Right atrium auricular region (tissue), 2 donors: ENCODE results near the gene LGALS4. TPM values are rescaled to one million over a fixed set of nuclear protein-coding genes. Genes with fewer than 3 reads are reported as not detected.

Source experiments
- DNase-seq: peaks from one replicate; pipeline ENCODE4 v3.0.0-alpha.2; 2019; ENCODE audit warnings: low spot score
- H3K27ac ChIP-seq, 2 donors: fragments of 200-600 bp; sonication (generic); 1 replicate in 1 of 2; 2 replicates in 1 of 2; pipeline ENCODE4 v1.5.1; 2016 to 2019
- H3K27me3 ChIP-seq, 2 donors: fragments of 200-600 bp; sonication (generic); one replicate each; pipeline versions ENCODE4 v1.5.1 to v1.6.0; 2017 to 2019
- H3K36me3 ChIP-seq: fragments of 200-600 bp; sonication (generic); one replicate; pipeline ENCODE4 v1.5.1; 2016
- H3K4me1 ChIP-seq, 2 donors: fragments of 200-600 bp; sonication (generic); one replicate each; pipeline versions ENCODE4 v1.5.1 to v1.6.0; 2017 to 2019
- H3K4me3 ChIP-seq, 2 donors: fragments of 200-600 bp; sonication (generic); 1 replicate in 1 of 2; 2 replicates in 1 of 2; pipeline ENCODE4 v1.5.1; 2017 to 2019; ENCODE audit warnings: mild to moderate bottlenecking in 1 of 2, moderate library complexity in 1 of 2
- H3K9me3 ChIP-seq, 2 donors: fragments of 200-600 bp; sonication (generic); one replicate each; pipeline ENCODE4 v1.5.1; 2019
- total RNA-seq, 2 donors: library from RNA; depleted of rRNA; stranded (reverse); fragments of >200 nt; gene quantifications; one replicate each; pipeline ENCODE4 v1.1.0, GENCODE V29; 2016
- TF ChIP-seq, protein P1 (sequence below), 2 donors: fragments of 200-600 bp; sonication (generic); IDR thresholded peaks; one replicate each; pipeline ENCODE4 v1.5.1; 2019; ENCODE audit warnings: antibody characterized with exemption in 2 of 2

Gene LGALS4
- total RNA-seq, 2 donors from 2014 or later, result 0.67 TPM; not detected in 1

DNA sequence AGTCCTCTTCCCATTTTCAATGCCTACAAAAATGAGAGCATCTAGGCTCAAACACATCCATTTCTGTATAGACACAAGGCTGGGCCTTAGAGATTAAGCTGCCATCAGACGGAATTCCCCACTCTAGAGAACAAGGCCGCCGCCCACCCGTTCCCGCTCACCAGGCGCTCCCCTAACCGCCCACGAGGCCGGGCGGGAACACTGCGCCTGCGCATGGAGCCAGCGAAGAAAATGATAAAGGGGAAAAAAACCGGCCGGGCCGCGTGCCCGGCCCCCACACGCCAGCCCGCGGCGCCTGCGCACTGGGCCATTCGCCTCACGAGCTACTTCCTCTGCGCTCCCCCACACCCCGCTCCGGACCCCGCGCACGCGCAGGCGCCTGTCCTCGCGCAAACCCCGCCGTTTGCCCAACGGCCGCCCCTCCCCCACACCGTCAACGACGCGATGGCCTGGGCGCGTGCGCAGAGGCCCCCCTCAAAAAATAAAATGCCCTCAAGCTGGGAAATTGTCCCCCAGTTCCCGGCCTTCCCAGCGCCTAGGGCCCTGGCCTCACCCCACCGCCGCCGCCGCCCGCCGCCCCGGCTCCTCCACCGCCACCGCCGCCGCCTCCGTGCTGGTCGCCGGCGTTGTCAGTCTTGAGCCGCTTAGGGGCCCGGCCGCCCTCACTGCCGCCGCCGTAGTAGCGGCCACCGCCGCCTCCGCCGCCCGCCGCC, 36.6 kb upstream of the LGALS4 start:
- Histone ChIP-seq H3K4me1 (peaks cover 0 to 55% of the 10 kb centered on the region in 2 donors), H3K9me3 (no peaks in the 10 kb centered on the region), H3K27me3 (no peaks in the 10 kb centered on the region), H3K36me3 (peaks cover 41% of the 10 kb centered on the region), H3K27ac (peak overlapping the region; percentile 100), H3K4me3 (peak overlapping the region; percentile 85 to 100)
- TF ChIP-seq, protein P1, sequence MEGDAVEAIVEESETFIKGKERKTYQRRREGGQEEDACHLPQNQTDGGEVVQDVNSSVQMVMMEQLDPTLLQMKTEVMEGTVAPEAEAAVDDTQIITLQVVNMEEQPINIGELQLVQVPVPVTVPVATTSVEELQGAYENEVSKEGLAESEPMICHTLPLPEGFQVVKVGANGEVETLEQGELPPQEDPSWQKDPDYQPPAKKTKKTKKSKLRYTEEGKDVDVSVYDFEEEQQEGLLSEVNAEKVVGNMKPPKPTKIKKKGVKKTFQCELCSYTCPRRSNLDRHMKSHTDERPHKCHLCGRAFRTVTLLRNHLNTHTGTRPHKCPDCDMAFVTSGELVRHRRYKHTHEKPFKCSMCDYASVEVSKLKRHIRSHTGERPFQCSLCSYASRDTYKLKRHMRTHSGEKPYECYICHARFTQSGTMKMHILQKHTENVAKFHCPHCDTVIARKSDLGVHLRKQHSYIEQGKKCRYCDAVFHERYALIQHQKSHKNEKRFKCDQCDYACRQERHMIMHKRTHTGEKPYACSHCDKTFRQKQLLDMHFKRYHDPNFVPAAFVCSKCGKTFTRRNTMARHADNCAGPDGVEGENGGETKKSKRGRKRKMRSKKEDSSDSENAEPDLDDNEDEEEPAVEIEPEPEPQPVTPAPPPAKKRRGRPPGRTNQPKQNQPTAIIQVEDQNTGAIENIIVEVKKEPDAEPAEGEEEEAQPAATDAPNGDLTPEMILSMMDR (IDR thresholded peaks at IDR 0.05), result no peak
- DNase-seq, result peak; percentile 96

DNA sequence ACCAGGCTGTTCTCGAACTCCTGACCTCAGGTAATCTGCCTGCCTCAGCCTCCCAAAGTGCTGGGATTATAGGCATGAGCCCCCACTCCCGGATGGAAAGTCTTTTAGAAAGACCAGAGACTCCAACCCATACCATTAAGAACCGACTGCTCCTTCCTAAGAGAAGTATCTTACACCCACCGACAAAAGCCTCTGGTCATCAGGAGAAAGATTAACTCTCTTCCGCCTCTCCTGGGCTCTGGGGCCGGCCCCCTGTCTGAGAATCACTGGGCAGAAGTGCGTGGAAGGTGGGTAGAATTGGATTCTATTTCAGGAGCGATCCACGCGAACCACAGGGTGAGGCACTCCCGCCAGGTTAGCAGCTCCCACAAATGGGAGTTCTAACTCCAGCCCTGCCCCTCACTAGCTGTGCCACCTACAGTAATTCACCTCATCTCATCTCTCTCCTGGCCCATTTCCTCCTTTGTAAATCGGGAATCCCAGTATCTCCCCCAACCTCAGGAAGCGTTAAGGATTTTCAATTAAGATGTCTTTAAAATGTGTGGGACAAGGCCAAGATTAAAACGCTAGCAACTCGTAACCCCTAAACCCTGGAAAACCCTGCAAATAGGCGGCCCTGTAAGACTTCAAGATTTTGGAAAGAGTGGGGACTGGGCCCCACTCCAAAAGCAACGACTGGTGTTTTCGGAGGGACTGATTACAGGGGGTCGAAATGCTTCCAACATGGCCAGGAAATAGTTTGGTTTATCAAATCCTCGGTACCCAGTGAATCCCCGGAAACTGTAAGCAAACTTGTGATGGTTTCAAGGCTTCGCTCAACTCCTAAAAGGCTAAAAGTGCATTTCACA, 35.8 kb upstream of the LGALS4 start:
- TF ChIP-seq, protein P1 (IDR thresholded peaks at IDR 0.05), result no peak
- Histone ChIP-seq H3K36me3 (peaks cover 49% of the 10 kb centered on the region), H3K4me3 (peak overlapping the region; percentile 85 to 100), H3K27ac (peak overlapping the region; percentile 100), H3K4me1 (peaks cover 0 to 55% of the 10 kb centered on the region in 2 donors), H3K9me3 (no peaks in the 10 kb centered on the region), H3K27me3 (no peaks in the 10 kb centered on the region)
- DNase-seq, result no peak

DNA sequence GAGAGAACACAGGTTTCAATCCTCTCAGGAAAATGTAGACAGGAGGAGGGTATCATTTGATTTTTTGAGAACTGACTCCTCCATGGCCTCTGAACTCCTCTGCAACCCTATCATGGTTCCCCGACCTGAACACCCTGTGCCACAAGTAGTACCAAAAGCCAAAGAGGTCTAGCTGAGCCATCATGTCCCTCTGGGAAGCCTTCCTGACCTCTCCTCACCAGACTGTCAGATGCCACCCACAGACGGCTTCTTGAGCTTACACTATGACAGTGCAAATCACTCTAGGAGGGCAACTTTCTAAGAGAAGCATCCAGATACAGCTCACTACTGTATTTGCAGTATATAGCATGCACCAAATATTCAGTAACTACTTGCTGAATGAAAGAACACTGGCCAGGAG, 33.4 kb upstream of the LGALS4 start:
- TF ChIP-seq, protein P1 (IDR thresholded peaks at IDR 0.05), result no peak
- Histone ChIP-seq H3K27ac (no peak overlapping the region), H3K36me3 (peaks cover 73% of the 10 kb centered on the region), H3K9me3 (no peaks in the 10 kb centered on the region), H3K27me3 (no peaks in the 10 kb centered on the region), H3K4me1 (peaks cover 0 to 43% of the 10 kb centered on the region in 2 donors), H3K4me3 (no peak overlapping the region)
- DNase-seq, result no peak

DNA sequence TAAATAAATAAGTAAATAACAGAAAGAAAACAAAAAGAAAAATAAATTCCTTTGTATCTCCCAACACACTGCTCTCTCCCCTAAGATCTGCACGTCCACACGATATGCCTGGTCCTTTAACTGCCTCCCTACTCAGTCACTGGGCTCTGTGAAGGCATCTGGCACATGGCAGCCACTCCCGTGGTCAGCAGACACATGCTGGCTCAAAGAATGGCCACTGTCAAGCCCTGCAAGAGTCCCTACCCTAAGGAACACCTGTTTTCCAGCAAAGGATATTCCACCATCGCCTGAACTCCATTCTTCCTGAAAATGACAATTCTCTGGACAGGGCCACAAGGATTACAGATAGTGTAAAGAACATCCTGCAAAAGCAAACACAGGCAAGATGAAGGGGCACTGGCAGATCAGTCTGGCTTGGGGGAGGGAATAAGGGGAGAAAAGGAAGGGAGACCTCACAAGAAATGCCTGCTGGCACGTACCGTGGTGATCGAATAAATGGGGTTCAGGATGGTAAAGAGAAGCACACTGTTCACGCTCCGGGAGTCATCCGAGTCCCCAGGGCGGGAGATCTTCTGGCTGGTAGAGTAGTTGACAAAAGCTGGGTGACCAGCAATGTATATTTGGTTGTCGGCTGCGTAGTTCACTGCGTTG, 32.8 kb upstream of the LGALS4 start:
- H3K4me3 ChIP-seq, result no peak overlapping the region
- H3K4me1 ChIP-seq, result peaks cover 0 to 38% of the 10 kb centered on the region in 2 donors
- peaks cover 79% of the 10 kb centered on the region for H3K36me3 ChIP-seq
- no peaks in the 10 kb centered on the region for H3K9me3 ChIP-seq
- DNase-seq, result no peak
- TF ChIP-seq, protein P1 (IDR thresholded peaks at IDR 0.05), result no peak
- H3K27me3 ChIP-seq, result no peaks in the 10 kb centered on the region
- no peak overlapping the region for H3K27ac ChIP-seq

DNA sequence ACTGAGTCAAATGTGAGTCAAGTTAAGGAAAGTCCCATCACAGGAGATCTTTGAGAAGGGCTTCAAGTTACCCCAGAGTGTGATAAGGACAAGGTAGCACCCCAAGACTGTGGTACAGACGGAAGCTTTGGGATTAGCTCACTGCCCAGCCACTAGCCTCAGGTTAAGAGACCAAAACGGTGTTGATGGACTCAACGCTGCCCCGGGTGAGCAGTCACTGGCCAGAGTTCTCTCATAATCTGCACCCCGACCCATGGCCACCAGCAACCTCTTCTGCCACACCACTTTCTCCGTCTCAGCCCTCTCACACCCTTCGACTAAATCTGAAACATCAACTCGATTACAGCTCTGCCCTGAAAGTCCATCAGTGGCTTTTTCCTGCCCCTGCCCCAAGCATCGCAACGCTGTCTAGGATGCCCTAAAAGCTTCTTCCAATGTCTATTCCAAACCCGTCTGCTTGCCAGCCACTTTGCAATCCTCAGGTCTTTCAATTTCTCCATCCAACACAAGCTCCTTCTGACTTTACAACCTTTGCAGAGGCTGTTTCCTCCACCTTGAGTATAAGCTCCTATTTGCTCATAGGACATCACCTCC, 31.4 kb upstream of the LGALS4 start:
- Histone ChIP-seq H3K4me3 (no peak overlapping the region), H3K27ac (no peak overlapping the region), H3K4me1 (peaks cover 0 to 38% of the 10 kb centered on the region in 2 donors), H3K27me3 (no peaks in the 10 kb centered on the region), H3K9me3 (no peaks in the 10 kb centered on the region), H3K36me3 (peaks cover 92% of the 10 kb centered on the region)
- DNase-seq, result no peak
- TF ChIP-seq, protein P1 (IDR thresholded peaks at IDR 0.05), result no peak
